ENCODE results near the gene OSCAR. TPM values are rescaled to one million over a fixed set of nuclear protein-coding genes. Genes with fewer than 3 reads are reported as not detected.

OSCAR gene
- total and polyA plus RNA-seq, 2 of the 13 experiments (the other 11 are each of a cell fraction or from before 2014, with no cell fraction given): 1.9 TPM; not detected in 1

GRCh38 chr19:54102421-54103169 is 2.0 kb upstream of the OSCAR start, which contains the start of gene NDUFA3 (continued):
- TF ChIP-seq KIAA2018 (CRISPR knock-in tag; IDR thresholded peaks at IDR 0.05; ENCODE audit: borderline replicate concordance) (no peak), ZNF75D (CRISPR knock-in tag; IDR thresholded peaks at IDR 0.05; ENCODE audit: borderline replicate concordance) (no peak), ZBTB37 (CRISPR knock-in tag; IDR thresholded peaks at IDR 0.05) (no peak), MATR3 (CRISPR knock-in tag; IDR thresholded peaks at IDR 0.05) (no peak), ADNP (CRISPR knock-in tag; IDR thresholded peaks at IDR 0.05) (peak; percentile 98), HMGXB4 (CRISPR knock-in tag; IDR thresholded peaks at IDR 0.05; ENCODE audit: borderline replicate concordance in 1 of 2, low read depth in 1 of 2) (peak; percentile 47 to 83; a peak in 3 of 4 replicates), HDAC1 (CRISPR knock-in tag; IDR thresholded peaks at IDR 0.05) (peak; percentile 90), ZFP62 (CRISPR knock-in tag; IDR thresholded peaks at IDR 0.05) (0 out of 2 replicates have a peak, but pooled peaks have one; percentile 65), POGZ (CRISPR knock-in tag; IDR thresholded peaks at IDR 0.05) (peak; percentile 64; the same call in 1 of the 2 replicates), ZNF138 (CRISPR knock-in tag; IDR thresholded peaks at IDR 0.05; ENCODE audit: low read depth) (peak; percentile 78; the same call in 1 of the 2 replicates), GLMP (CRISPR knock-in tag; IDR thresholded peaks at IDR 0.05; ENCODE audit: borderline replicate concordance) (no peak), FLYWCH1 (CRISPR knock-in tag; IDR thresholded peaks at IDR 0.05) (no peak), ATF5 (CRISPR knock-in tag; IDR thresholded peaks at IDR 0.05; ENCODE audit: low read depth) (no peak)
